GM19463 (cell line): ENCODE results near the gene AIFM3.

Experiments
- ATAC-seq: cut with Tn5 transposase; IDR thresholded peaks from one replicate; pipeline ENCODE4 v1.9.1; 2021; ENCODE audit warnings: mild to moderate bottlenecking, moderate library complexity; ENCODE audit not compliant: unreplicated experiment

AIFM3 gene

GRCh38 chr22:21022955-21023614 lies 56.0 kb downstream of the AIFM3 start:
- no peak for ATAC-seq

- no peak for ATAC-seq
These were observed 58.2 kb downstream of the AIFM3 start for GRCh38 chr22:21025266-21025665.

- no peak for ATAC-seq
These were observed 59.0 kb downstream of the AIFM3 start for GRCh38 chr22:21025763-21026755.

GRCh38 chr22:21026783-21027692 lies 60.0 kb downstream of the AIFM3 start:
- no peak for ATAC-seq

GRCh38 chr22:21028277-21029251 lies 61.5 kb downstream of the AIFM3 start:
- ATAC-seq, result no peak

GRCh38 chr22:21029486-21030025 lies 62.5 kb downstream of the AIFM3 start:
- no peak for ATAC-seq

- no peak for ATAC-seq
These were observed 63.0 kb downstream of the AIFM3 start for GRCh38 chr22:21030032-21030431.
